ENCODE data around the gene NSRP1. TPM values are rescaled to one million over a fixed set of nuclear protein-coding genes. Genes with fewer than 3 reads are reported as not detected.

NSRP1 gene
- total RNA-seq, 1 donor, result 12.7 TPM

GRCh38 chr17:30091121-30091670, 25.4 kb upstream of the NSRP1 start:
- no peaks in the 10 kb centered on the region for H3K36me3 ChIP-seq (ENCODE audit: insufficient read depth, low read length)
- H3K27ac ChIP-seq (ENCODE audit: low read depth, low read length), result peak overlapping the region; percentile 26
- no peaks in the 10 kb centered on the region for H3K27me3 ChIP-seq (ENCODE audit: insufficient read depth, low read length)
- no peaks in the 10 kb centered on the region for H3K9me3 ChIP-seq (ENCODE audit: low read depth, low read length)
- H3K4me3 ChIP-seq (ENCODE audit: insufficient read depth, low read length), result no peak overlapping the region
- peak; percentile 45 for DNase-seq (ENCODE audit: insufficient read length, low spot score, missing footprints)
- H4K20me1 ChIP-seq (ENCODE audit: insufficient read depth, low read length), result no peaks in the 10 kb centered on the region
- H2AFZ ChIP-seq (ENCODE audit: low read length), result peak overlapping the region; percentile 12
- peak overlapping the region; percentile 53 for H3K4me2 ChIP-seq (ENCODE audit: insufficient read depth, low read length)
- H3K4me1 ChIP-seq (ENCODE audit: insufficient read depth, low read length), result peaks cover 23% of the 10 kb centered on the region
- TF ChIP-seq CTCF (IDR thresholded peaks at IDR 0.05; ENCODE audit: extremely low read depth, low read depth, low read length), result no peak
- H3K79me2 ChIP-seq (ENCODE audit: insufficient read depth, low read length), result no peaks in the 10 kb centered on the region

- TF ChIP-seq CTCF (IDR thresholded peaks at IDR 0.05; ENCODE audit: extremely low read depth, low read depth, low read length), result no peak
- Histone ChIP-seq H3K4me1 (ENCODE audit: insufficient read depth, low read length) (peaks cover 23% of the 10 kb centered on the region), H3K9me3 (ENCODE audit: low read depth, low read length) (no peaks in the 10 kb centered on the region), H3K4me2 (ENCODE audit: insufficient read depth, low read length) (peak overlapping the region; percentile 53), H2AFZ (ENCODE audit: low read length) (no peak overlapping the region), H4K20me1 (ENCODE audit: insufficient read depth, low read length) (no peaks in the 10 kb centered on the region), H3K27me3 (ENCODE audit: insufficient read depth, low read length) (no peaks in the 10 kb centered on the region), H3K79me2 (ENCODE audit: insufficient read depth, low read length) (no peaks in the 10 kb centered on the region), H3K27ac (ENCODE audit: low read depth, low read length) (peak overlapping the region; percentile 26), H3K36me3 (ENCODE audit: insufficient read depth, low read length) (no peaks in the 10 kb centered on the region), H3K4me3 (ENCODE audit: insufficient read depth, low read length) (no peak overlapping the region)
- DNase-seq (ENCODE audit: insufficient read length, low spot score, missing footprints), result peak; percentile 77
These were observed 24.8 kb upstream of the NSRP1 start for GRCh38 chr17:30091771-30092170.

- H2AFZ ChIP-seq (ENCODE audit: low read length), result no peak overlapping the region
- no peaks in the 10 kb centered on the region for H3K9me3 ChIP-seq (ENCODE audit: low read depth, low read length)
- no peak overlapping the region for H3K4me3 ChIP-seq (ENCODE audit: insufficient read depth, low read length)
- H3K4me2 ChIP-seq (ENCODE audit: insufficient read depth, low read length), result no peak overlapping the region
- no peak for DNase-seq (ENCODE audit: insufficient read length, low spot score, missing footprints)
- no peaks in the 10 kb centered on the region for H4K20me1 ChIP-seq (ENCODE audit: insufficient read depth, low read length)
- TF ChIP-seq CTCF (IDR thresholded peaks at IDR 0.05; ENCODE audit: extremely low read depth, low read depth, low read length), result no peak
- no peaks in the 10 kb centered on the region for H3K79me2 ChIP-seq (ENCODE audit: insufficient read depth, low read length)
- H3K4me1 ChIP-seq (ENCODE audit: insufficient read depth, low read length), result peaks cover 23% of the 10 kb centered on the region
- no peak overlapping the region for H3K27ac ChIP-seq (ENCODE audit: low read depth, low read length)
- no peaks in the 10 kb centered on the region for H3K27me3 ChIP-seq (ENCODE audit: insufficient read depth, low read length)
- H3K36me3 ChIP-seq (ENCODE audit: insufficient read depth, low read length), result no peaks in the 10 kb centered on the region
These were observed 23.7 kb upstream of the NSRP1 start for GRCh38 chr17:30092886-30093285.

GRCh38 chr17:30093463-30094147, 23.0 kb upstream of the NSRP1 start:
- Histone ChIP-seq H3K36me3 (ENCODE audit: insufficient read depth, low read length) (no peaks in the 10 kb centered on the region), H2AFZ (ENCODE audit: low read length) (peak overlapping the region; percentile 86), H3K27me3 (ENCODE audit: insufficient read depth, low read length) (no peaks in the 10 kb centered on the region), H3K4me3 (ENCODE audit: insufficient read depth, low read length) (no peak overlapping the region), H3K4me2 (ENCODE audit: insufficient read depth, low read length) (peak overlapping the region; percentile 63), H3K27ac (ENCODE audit: low read depth, low read length) (no peak overlapping the region), H4K20me1 (ENCODE audit: insufficient read depth, low read length) (no peaks in the 10 kb centered on the region), H3K79me2 (ENCODE audit: insufficient read depth, low read length) (no peaks in the 10 kb centered on the region), H3K4me1 (ENCODE audit: insufficient read depth, low read length) (peaks cover 23% of the 10 kb centered on the region), H3K9me3 (ENCODE audit: low read depth, low read length) (no peaks in the 10 kb centered on the region)
- DNase-seq (ENCODE audit: insufficient read length, low spot score, missing footprints), result peak; percentile 71
- peak; percentile 77 for TF ChIP-seq CTCF (IDR thresholded peaks at IDR 0.05; ENCODE audit: extremely low read depth, low read depth, low read length)
